H1 (cell line): ENCODE measurements around the gene CCNH. TPM values are rescaled to one million over a fixed set of nuclear protein-coding genes. Genes with fewer than 3 reads are reported as not detected.

Source experiments
- CTCF ChIA-PET: fragments of 300-600 bp; sonication (Branson Sonifier 250); formaldehyde crosslinking; loops from one replicate; lab custom pipeline; 2021; ENCODE audit not compliant: partially characterized antibody; lab: Charles Lee
- POLR2A ChIA-PET: fragments of 300-600 bp; sonication (Branson Sonifier 250); formaldehyde crosslinking; loops from one replicate; lab custom pipeline; 2021; ENCODE audit warnings: inconsistent platforms; ENCODE audit not compliant: partially characterized antibody; lab: Charles Lee
- DNase-seq, 2 experiments: peaks; one replicate each; pipeline versions ENCODE4 v3.0.0 to v3.0.0-alpha.2; 2010 to 2022; ENCODE audit warnings: low spot score in 2 of 2, low read depth in 1 of 2, mixed read lengths in 1 of 2
- FAIRE-seq: peaks from 2 replicates; lab custom pipeline; 2011; peaks lifted over from hg19 to GRCh38; lab: Jason Lieb, UNC
- H2AFZ ChIP-seq: 2 replicates; pipeline ENCODE4 v1.8.1; 2012; ENCODE audit warnings: low read length, inconsistent platforms
- H2AK5ac ChIP-seq: 2 replicates; pipeline ENCODE4 v1.6.1; 2013; ENCODE audit warnings: low read depth, low read length
- H2BK120ac ChIP-seq: replicated peaks from 2 replicates; pipeline ENCODE3; 2013; ENCODE audit warnings: low read depth, low read length, inconsistent platforms
- H2BK12ac ChIP-seq: 2 replicates; pipeline ENCODE4 v1.6.1; 2013; ENCODE audit warnings: low read depth, low read length
- H2BK15ac ChIP-seq: 2 replicates; pipeline ENCODE4 v1.6.1; 2013; ENCODE audit warnings: low read length
- H2BK20ac ChIP-seq: 2 replicates; pipeline ENCODE4 v1.6.1; 2013; ENCODE audit warnings: low read length
- H2BK5ac ChIP-seq: 2 replicates; pipeline ENCODE4 v1.6.1; 2013; ENCODE audit warnings: low read depth, low read length
- H3K14ac ChIP-seq: 2 replicates; pipeline ENCODE4 v1.6.1; 2013; ENCODE audit warnings: inconsistent platforms; ENCODE audit not compliant: insufficient read length
- H3K18ac ChIP-seq: 2 replicates; pipeline ENCODE4 v1.6.1; 2013; ENCODE audit warnings: low read length; ENCODE audit errors: extremely low read depth
- H3K23ac ChIP-seq: 2 replicates; pipeline ENCODE4 v1.6.1; 2013; ENCODE audit warnings: inconsistent platforms; ENCODE audit not compliant: insufficient read length
- H3K23me2 ChIP-seq: 2 replicates; pipeline ENCODE4 v1.6.1; 2013; ENCODE audit warnings: low read depth, low read length
- H3K27ac ChIP-seq: 2 replicates; pipeline ENCODE4 v1.6.1; 2011; ENCODE audit warnings: low read depth, low read length, inconsistent platforms
- H3K27me3 ChIP-seq, 4 experiments: replicated peaks in 1 of 4; 1 replicate in 1 of 4; 2 replicates in 3 of 4; pipeline versions ENCODE4 v1.6.1 to v1.8.1; 2011 to 2013; ENCODE audit warnings: low read length in 3 of 4, mild to moderate bottlenecking in 3 of 4, inconsistent platforms in 2 of 4, mixed read lengths in 2 of 4, moderate library complexity in 1 of 4; ENCODE audit not compliant: control insufficient read depth in 3 of 4, insufficient read depth in 3 of 4; ENCODE audit errors: extremely low read depth in 1 of 4
- H3K36me3 ChIP-seq, 4 experiments: 2 replicates each; pipeline versions ENCODE4 v1.6.1 to v1.8.1; 2011 to 2013; ENCODE audit warnings: mild to moderate bottlenecking in 4 of 4, low read length in 3 of 4, moderate library complexity in 2 of 4, control low read depth in 1 of 4, inconsistent platforms in 1 of 4; ENCODE audit not compliant: insufficient read depth in 4 of 4, control insufficient read depth in 2 of 4
- H3K4ac ChIP-seq: replicated peaks from 2 replicates; pipeline ENCODE3; 2013; ENCODE audit warnings: low read length, low read depth, mixed read lengths, inconsistent platforms; ENCODE audit not compliant: insufficient read length
- H3K4me1 ChIP-seq, 4 experiments: replicated peaks in 1 of 4; 1 replicate in 1 of 4; 2 replicates in 3 of 4; pipeline versions ENCODE4 v1.6.1 to v1.8.1; 2011 to 2013; ENCODE audit warnings: low read length in 3 of 4, inconsistent platforms in 2 of 4, mixed read lengths in 1 of 4; ENCODE audit not compliant: insufficient read depth in 4 of 4, control insufficient read depth in 3 of 4
- H3K4me2 ChIP-seq, 2 experiments: 2 replicates each; pipeline versions ENCODE4 v1.6.1 to v1.8.1; 2011 to 2013; ENCODE audit warnings: low read depth in 2 of 2, low read length in 2 of 2, control low read depth in 1 of 2, inconsistent platforms in 1 of 2, mild to moderate bottlenecking in 1 of 2; ENCODE audit not compliant: insufficient read depth in 1 of 2
- H3K4me3 ChIP-seq, 4 experiments: fragments of 200-600, 300-600 bp in 1 of 4; sonication (generic), shearing (Covaris generic), sonication (Bioruptor Twin) in 1 of 4; 2 replicates each; pipeline versions ENCODE4 v1.5.1 to v1.8.1; 2011 to 2016; ENCODE audit warnings: low read length in 4 of 4, low read depth in 3 of 4, control low read depth in 2 of 4, inconsistent platforms in 2 of 4, mild to moderate bottlenecking in 2 of 4, mixed read lengths in 1 of 4, moderate library complexity in 1 of 4; ENCODE audit not compliant: insufficient read depth in 2 of 4; ENCODE audit errors: extremely low read depth in 1 of 4
- H3K56ac ChIP-seq: replicated peaks from 2 replicates; pipeline ENCODE3; 2013; ENCODE audit warnings: low read depth, mild to moderate bottlenecking, mixed read lengths, low read length, inconsistent platforms; ENCODE audit not compliant: insufficient read length
- H3K79me1 ChIP-seq: 2 replicates; pipeline ENCODE4 v1.6.1; 2013; ENCODE audit warnings: low read depth, low read length, control low read depth
- H3K79me2 ChIP-seq, 2 experiments: 2 replicates each; pipeline versions ENCODE4 v1.6.1 to v1.8.1; 2012 to 2013; ENCODE audit warnings: low read length in 2 of 2, mild to moderate bottlenecking in 2 of 2, inconsistent platforms in 1 of 2; ENCODE audit not compliant: insufficient read depth in 2 of 2, control insufficient read depth in 1 of 2
- H3K9ac ChIP-seq, 4 experiments: replicated peaks in 1 of 4; 1 replicate in 1 of 4; 2 replicates in 3 of 4; pipeline versions ENCODE4 v1.6.1 to v1.8.1; 2011 to 2013; ENCODE audit warnings: low read depth in 3 of 4, low read length in 3 of 4, control low read depth in 2 of 4, mild to moderate bottlenecking in 2 of 4, moderate library complexity in 2 of 4, inconsistent platforms in 1 of 4; ENCODE audit errors: extremely low read depth in 1 of 4
- H3K9me3 ChIP-seq, 2 experiments: 2 replicates each; pipeline versions ENCODE4 v1.6.1 to v1.8.1; 2012 to 2013; ENCODE audit warnings: mild to moderate bottlenecking in 2 of 2, moderate library complexity in 2 of 2, control low read depth in 1 of 2, inconsistent platforms in 1 of 2, low read depth in 1 of 2, low read length in 1 of 2, mixed read lengths in 1 of 2; ENCODE audit not compliant: insufficient read depth in 2 of 2
- H4K20me1 ChIP-seq, 2 experiments: replicated peaks in 1 of 2; 2 replicates each; pipeline versions ENCODE3 to v1.8.1; 2011 to 2013; ENCODE audit warnings: inconsistent platforms in 2 of 2, low read length in 2 of 2, mild to moderate bottlenecking in 1 of 2; ENCODE audit not compliant: insufficient read depth in 2 of 2, control insufficient read depth in 1 of 2
- H4K5ac ChIP-seq: 2 replicates; pipeline ENCODE4 v1.6.1; 2013; ENCODE audit warnings: low read length, low read depth, mixed read lengths, inconsistent platforms; ENCODE audit not compliant: insufficient read length
- H4K8ac ChIP-seq: 2 replicates; pipeline ENCODE4 v1.8.0; 2013; ENCODE audit warnings: mild to moderate bottlenecking, moderate library complexity, low read length, inconsistent platforms; ENCODE audit not compliant: insufficient read depth; ENCODE audit errors: extremely low read depth
- H4K91ac ChIP-seq: replicated peaks from 2 replicates; pipeline ENCODE3; 2013; ENCODE audit warnings: low read length, mixed read lengths, inconsistent platforms; ENCODE audit not compliant: insufficient read length
- CEBPB ChIP-seq: IDR thresholded peaks from 2 replicates; pipeline ENCODE4 v1.6.1; 2012; ENCODE audit warnings: low read depth, low read length
- CTBP2 ChIP-seq: IDR thresholded peaks from 2 replicates; pipeline ENCODE4 v1.7.0; 2011; ENCODE audit warnings: borderline replicate concordance, mild to moderate bottlenecking, moderate library complexity, mixed read lengths, low read length; ENCODE audit not compliant: insufficient read depth, insufficient read length
- PHF8 ChIP-seq: fragments of 200-600 bp; sonication (generic); conservative IDR thresholded peaks from 2 replicates; pipeline ENCODE4 v1.7.1; 2012; ENCODE audit warnings: low read depth, mild to moderate bottlenecking, inconsistent platforms, low read length, moderate library complexity
- POU5F1 ChIP-seq: IDR thresholded peaks from 2 replicates; pipeline ENCODE4 v1.6.1; 2011; ENCODE audit warnings: low read depth, mild to moderate bottlenecking, low read length, moderate library complexity
- RBBP5 ChIP-seq: IDR thresholded peaks from 2 replicates; pipeline ENCODE4 v1.7.1; 2012; ENCODE audit warnings: low read depth, mild to moderate bottlenecking, inconsistent platforms, low read length, moderate library complexity, borderline replicate concordance
- SRF ChIP-seq: IDR thresholded peaks from 2 replicates; pipeline ENCODE4 v1.6.1; 2011; ENCODE audit warnings: mild to moderate bottlenecking, low read depth, low read length, moderate library complexity
- WGBS, 2 experiments: shearing (Covaris generic) in 1 of 2; methylation state at CpG; one replicate each; pipeline versions ENCODE4 v1.1.6 to v1.1.7; 2013 to 2015; ENCODE audit warnings: low lambda C conversion rate in 2 of 2, mixed read lengths in 2 of 2, inconsistent platforms in 1 of 2, low coverage in 1 of 2, missing lambda C conversion rate in 1 of 2; ENCODE audit not compliant: insufficient replicate concordance in 2 of 2, insufficient coverage in 1 of 2, insufficient read length in 1 of 2; ENCODE audit errors: extremely low coverage in 1 of 2, missing lambda C conversion rate in 1 of 2; 5-methylcytosine and 5-hydroxymethylcytosine counted together
- polyA plus RNA-seq, 7 experiments: library from polyadenylated mRNA; depleted of rRNA in 3 of 7; stranded (reverse) in 5 of 7; unstranded in 2 of 7; fragments of >200 nt in 5 of 7; fragments of 200-250 nt in 2 of 7; gene quantifications; 1 replicate in 5 of 7; 2 replicates in 1 of 7; 4 replicates in 1 of 7; pipeline versions ENCODE4 v1.2.1 to v1.2.3, GENCODE V29; 2011 to 2013; ENCODE audit warnings: missing spikeins in 2 of 7, mixed read lengths in 2 of 7
- total RNA-seq: library from RNA; stranded (reverse); fragmentation: NEBNext Ultra II Directional; extraction: Animal tissue kit (Norgen Biotek cat#: 25700); gene quantifications from 2 replicates; pipeline ENCODE4 v1.2.1, GENCODE V29; 2021

The CCNH gene
- total and polyA plus RNA-seq, 2 of the 8 experiments (the other 6 are each of a cell fraction or from before 2014, with no cell fraction given): 38.2 to 41.8 TPM

DNA sequence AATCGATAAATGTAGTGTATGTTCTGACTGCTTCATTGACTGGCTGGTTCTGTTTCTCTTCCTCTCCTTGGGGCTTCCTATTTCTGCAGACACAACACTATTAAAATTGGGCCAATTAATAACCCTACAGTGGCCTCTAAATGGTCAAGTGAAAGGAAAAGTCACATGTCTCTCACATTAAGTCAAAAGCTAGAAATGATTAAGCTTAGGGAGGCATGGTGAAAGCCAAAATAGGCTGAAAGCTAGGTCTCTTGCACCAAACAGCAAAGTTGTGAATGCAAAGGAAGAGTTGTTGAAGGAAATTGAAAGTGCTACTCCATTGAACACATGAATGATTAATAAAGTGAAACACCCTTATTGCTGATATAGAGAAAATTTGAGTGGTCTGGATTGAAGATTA, 58.2 kb downstream of the CCNH start:
- TF ChIP-seq POU5F1 (no peak), PHF8 (no peak), CEBPB (no peak), SRF (no peak), RBBP5 (no peak), CTBP2 (no peak)
- Histone ChIP-seq H3K14ac (no peak overlapping the region), H3K23me2 (no peaks in the 10 kb centered on the region), H2BK15ac (no peak overlapping the region), H2BK12ac (no peak overlapping the region), H3K9me3 (no peaks in the 10 kb centered on the region), H3K79me1 (no peaks in the 10 kb centered on the region), H4K8ac (no peak overlapping the region), H2AFZ (no peak overlapping the region), H3K18ac (no peak overlapping the region), H3K36me3 (peaks cover 0 to 9% (median 1%) of the 10 kb centered on the region in 4 experiments; a peak in 3 of 8 replicates), H3K4me3 (no peak overlapping the region), H3K4me1 (no peaks in the 10 kb centered on the region), H3K4me2 (no peak overlapping the region), H4K91ac (no peak overlapping the region), H4K20me1 (no peaks in the 10 kb centered on the region), H3K9ac (no peak overlapping the region), H3K27ac (no peak overlapping the region), H3K56ac (no peak overlapping the region), H3K4ac (no peak overlapping the region), H2BK120ac (no peak overlapping the region), H3K23ac (no peak overlapping the region), H3K79me2 (no peaks in the 10 kb centered on the region), H3K27me3 (no peaks in the 10 kb centered on the region), H2AK5ac (no peak overlapping the region), H4K5ac (no peak overlapping the region), H2BK20ac (no peak overlapping the region), H2BK5ac (no peak overlapping the region)
- no peak for FAIRE-seq
- POLR2A ChIA-PET: no interaction called here
- WGBS, 2 experiments: 100% methylated on average over 1 of the region's 1 CpG; no CpG with 5 or more reads in 1 of the 2 experiments
- DNase-seq: no peak
- CTCF ChIA-PET: interaction anchor here (0.6 to 1.5 kb wide), 6 partner anchors 9 to 284 kb away, joined by 3 read pairs; no protein-coding TSS in a partner anchor
